SK-MEL-5 (cell line): ENCODE measurements around the gene SLC13A3. TPM values are rescaled to one million over a fixed set of nuclear protein-coding genes. Genes with fewer than 3 reads are reported as not detected.

ENCODE experiments used
- DNase-seq: peaks from one replicate; pipeline ENCODE4 v3.0.0-alpha.2; 2016; ENCODE audit warnings: low read depth, low spot score
- in situ Hi-C: cut with HindIII; loops from 2 replicates; pipeline ENCODE4 v1.10.0; 2016; ENCODE audit warnings: low sequenced_read_pairs, high pct_unique_total_duplicates, low pct_unique_long_range_greater_than_20kb
- total RNA-seq: library from RNA; depleted of rRNA; stranded (reverse); fragments of >200 nt; shearing (Covaris generic); gene quantifications from 2 replicates; pipeline ENCODE4 v1.2.3, GENCODE V29; 2014

The SLC13A3 gene
- total RNA-seq, 1 experiment from 2014 or later, result 5.2 TPM

DNA sequence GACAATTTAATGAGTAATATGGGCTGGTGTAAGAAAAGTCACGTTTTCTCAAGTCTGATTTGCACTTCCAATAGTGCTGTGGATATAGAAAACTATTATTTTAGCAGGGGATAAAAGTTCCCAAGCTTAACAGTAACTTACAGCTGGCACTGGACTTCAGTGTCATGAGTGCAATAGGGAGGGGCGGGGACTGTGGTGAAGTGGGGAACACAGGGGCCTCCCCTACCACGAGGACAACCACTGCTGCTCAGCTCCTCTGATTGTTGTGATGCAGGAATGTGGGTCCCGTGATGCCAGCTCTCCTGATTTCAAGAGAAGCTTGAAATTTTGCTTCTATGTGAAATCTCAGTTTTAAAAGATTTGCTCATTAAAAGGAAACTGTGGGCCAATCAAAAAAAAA is 24.0 kb downstream of the SLC13A3 start:
- DNase-seq, result no peak
- in situ Hi-C loops, result no loop called here

DNA sequence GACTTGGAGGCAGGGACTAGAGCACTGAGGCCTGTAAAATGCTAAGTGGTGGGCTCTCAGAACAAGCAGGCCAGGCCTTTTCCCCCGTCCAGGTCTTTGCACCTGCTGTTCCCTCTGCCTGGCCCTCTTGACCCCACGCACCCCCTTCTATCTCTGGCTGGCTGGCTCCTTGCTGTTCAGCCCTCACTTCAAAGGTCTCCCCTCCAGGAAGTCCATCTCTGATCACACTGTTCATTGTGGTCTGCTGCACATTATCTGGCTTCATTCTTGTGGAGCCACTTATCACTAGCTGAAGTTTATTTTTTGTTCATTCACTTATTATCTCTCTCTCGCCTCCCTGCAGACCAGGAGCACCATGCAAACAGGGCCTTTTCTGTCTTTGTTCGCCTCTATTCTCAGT is 24.5 kb downstream of the SLC13A3 start:
- in situ Hi-C loops, result no loop called here

DNA sequence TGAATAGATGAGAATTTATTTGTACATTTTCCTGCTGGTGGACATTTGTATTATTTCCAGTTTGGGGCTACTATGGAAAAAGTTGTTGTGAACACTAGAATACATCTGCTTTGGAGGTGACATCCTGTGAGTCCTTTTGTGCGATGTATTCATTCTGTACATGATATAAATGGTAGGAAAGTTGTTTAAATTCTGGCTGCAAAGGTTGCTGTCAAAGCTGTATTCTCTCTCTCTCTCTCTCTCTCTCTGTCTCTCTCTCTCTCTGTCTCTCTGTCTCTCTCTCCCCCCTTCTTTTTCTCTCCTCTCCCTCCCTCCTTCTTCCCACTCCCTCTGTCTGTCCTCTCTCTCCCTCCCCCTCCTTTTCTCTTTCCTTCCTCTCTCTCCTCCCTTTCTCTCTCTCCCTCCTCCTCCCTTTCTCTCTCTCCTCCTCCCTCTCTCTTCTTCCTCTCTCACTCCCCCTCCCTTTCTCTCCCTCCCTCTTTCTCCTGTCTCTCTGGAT is 25.3 kb downstream of the SLC13A3 start:
- in situ Hi-C loops, result no loop called here
- no peak for DNase-seq

More for the DNA sequence above, 24.5 kb downstream of the SLC13A3 start:
- no peak for DNase-seq

DNA sequence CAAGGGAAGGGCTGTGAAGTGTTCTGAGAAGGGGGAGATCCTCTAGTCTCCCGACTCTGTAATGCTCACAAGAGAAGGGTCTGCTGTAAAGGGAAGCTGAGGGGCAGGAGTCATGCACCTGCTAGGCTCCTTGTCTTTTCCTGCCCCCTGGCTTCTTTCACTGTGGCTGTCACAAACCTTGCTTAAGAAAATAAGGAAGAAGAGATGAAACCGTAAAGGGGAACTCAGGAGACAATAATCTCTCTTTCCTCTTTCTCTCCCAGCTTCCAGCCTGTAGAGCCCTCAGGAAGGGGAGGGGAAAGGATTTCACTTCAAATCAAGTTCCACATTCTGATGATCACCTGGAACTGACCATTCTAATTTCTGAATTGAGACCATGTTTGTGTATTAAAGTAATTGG is 26.3 kb downstream of the SLC13A3 start:
- DNase-seq, result no peak
- in situ Hi-C loops, result no loop called here

DNA sequence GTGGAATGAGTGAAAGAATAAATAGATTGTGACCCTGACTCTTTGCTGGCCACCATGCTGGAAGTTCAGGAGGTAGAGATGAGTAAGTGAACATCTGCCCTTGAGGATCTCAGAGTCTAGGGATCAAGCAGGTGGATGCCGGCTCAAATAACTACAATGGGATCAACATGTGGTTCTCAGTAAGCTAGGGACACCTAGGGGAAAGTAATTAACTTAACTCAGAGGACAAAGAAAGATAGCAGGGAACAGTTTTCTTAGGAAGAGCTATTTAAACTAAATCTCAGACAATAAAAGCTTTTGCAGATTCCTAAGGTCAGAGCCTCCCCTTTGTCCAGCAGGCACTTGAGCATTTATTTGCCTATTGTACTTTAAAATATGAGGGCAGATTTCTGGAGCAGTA is 29.1 kb downstream of the SLC13A3 start:
- in situ Hi-C loops, result no loop called here
- DNase-seq, result no peak

DNA sequence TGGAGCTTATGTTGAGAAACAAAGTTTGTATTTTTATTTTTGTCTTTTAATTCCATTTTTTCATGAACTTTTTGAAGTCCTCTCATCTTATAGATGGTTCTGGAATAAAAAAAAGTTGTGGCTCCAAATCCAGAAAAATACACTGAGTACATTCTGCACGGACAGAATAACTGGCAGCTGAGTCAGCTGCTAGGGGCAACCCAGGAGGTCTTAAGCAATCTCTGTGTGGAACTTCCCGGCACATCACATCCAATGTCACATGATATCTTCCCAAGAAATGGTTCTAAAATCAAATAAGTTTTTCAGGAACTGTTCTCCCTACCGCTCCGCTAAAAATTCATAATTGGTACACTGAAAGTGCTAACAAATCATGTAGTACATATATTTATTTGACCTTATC is 29.8 kb downstream of the SLC13A3 start:
- in situ Hi-C loops, result no loop called here
- DNase-seq, result no peak

DNA sequence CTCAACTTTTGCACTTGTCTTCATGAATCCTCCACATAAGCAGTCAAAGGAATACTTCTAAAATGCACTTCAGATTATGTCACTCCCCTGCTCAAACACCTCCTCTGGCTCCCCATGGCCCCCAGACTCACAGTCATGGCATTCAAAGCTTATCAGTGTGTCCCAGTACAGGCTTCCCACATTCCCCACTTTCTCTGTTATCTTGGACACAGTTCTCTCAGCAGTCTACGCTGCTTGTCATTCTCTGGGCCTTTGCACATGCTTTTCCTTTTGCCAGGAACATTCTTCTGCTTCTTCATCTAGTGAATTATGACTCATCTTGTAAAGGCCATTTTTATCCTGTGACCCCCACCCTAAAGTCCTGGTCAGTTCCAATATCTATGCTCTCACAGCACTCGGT is 31.8 kb downstream of the SLC13A3 start:
- no peak for DNase-seq
- in situ Hi-C loops, result no loop called here

DNA sequence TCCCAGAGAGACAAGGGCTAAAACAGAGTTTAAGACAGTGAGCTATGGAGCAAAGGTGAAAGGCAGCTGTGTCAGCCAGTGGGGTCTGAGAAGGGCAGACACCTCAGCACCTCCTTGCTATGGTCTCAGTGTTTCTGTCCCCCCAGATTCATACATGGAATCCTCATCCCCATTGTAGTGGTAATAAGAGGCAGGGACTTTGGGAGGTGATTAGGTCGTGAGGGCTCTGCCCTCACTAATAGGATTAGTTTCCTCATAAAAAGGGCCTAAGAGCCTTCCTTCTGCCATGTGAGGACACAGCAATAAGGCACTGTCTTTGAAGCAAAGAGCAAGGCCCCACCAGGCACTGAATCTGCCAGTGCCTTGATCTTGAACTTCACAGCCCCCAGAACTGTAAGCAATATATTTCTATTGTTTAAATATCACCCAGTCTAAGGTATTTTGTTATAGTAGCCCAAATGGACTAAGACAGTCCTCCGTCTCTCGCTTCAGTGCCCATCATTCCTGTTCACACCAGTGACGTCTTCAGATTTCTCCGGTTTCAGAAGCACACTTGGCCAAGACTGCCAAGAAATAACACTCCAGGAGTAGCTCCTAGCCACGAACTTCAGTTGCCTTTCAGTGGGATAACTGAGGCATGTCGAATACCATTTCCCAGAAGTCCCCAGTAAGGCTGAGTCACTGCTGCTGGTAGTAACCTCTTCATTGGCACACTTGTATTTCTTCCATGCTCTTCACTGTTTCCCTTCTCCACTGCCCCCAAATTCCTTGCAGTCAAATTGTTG is 32.8 kb downstream of the SLC13A3 start:
- DNase-seq, result no peak
- in situ Hi-C loops, result no loop called here

DNA sequence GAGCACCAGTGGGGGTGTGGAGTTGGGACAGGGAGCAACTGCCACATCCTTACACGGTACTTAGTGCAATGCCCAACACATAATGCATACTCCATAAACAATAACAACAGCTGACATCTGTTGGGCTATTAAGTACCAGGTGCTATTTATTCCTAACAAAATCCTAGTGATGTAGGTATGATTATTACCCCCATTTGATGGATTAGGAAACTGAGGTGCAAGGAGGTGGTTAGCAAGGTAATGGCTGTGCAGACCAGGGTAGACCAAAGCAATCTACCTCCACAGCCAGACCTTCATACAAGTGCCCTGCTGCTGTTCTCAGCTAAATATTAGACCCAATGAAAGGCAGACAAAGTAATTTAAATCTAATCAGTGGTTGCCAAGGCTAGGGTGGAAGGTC is 36.8 kb downstream of the SLC13A3 start:
- in situ Hi-C loops, result no loop called here
- no peak for DNase-seq

DNA sequence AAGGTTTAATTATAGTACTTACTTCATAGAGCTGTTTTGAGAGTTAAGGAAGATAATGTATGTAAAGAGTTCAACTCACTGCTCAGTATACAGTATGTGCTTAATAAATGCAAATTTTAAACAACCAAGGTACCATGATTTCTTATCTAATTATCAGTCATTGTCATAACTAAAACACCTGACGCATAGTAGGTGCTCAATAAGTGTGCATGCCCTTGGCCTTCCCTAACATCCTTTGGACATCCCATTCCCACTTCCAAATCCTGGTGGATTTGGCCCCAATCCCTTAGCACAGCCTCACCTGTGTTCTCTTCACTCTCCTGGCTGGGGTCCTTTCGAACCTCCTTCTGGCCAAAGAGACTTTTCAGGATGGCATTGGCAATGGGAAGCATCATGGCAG is 41.1 kb downstream of the SLC13A3 start:
- in situ Hi-C loops, result no loop called here
- DNase-seq, result no peak

DNA sequence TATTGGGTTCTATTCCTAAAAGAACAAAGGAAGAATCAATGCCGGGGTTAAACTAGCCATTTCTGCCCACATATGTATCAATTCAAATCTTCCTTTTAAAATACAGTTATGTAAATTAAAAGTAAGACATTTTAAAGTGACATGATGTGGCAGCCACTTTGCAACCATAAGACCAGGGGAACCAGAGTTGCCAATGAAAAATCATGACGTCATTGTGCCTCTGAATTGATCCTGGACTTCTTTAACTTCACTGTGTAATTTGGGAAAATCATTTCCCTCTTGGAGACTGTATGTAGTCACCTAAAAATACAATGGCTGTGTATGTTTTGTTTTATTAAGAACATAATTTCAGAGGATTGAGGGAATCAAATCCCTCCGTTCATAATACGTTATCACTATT is 42.2 kb downstream of the SLC13A3 start:
- DNase-seq, result no peak
- in situ Hi-C loops, result no loop called here

DNA sequence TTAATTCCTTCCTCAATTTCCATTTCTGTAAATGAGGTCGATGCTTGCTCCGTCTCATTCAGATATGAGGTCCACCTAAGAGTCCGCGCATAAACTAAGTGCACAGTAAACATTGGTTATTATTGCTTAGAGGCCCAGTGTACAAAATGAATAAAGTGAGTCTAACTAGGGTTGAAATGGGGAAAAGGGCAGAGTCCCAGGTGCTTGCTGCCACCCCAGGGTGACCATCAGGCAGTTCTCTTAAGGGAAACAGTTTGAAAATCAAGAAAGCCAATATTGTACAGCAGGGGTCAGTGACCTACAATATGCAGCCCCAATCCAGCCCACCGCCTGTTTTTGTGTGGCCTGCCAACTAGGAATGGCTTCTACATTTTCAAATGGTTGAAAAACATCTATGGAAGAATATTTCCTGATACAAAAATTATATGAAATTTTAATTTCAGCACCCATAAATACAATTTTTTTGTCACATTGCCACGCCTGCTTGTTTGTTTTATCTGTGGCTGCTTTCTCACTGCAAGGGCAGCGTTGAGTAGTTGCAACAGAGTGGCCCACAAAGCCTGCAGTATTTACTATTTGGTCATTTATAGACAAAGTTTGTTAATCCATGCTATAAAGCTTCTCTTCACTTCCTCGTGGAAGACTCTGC is 43.3 kb downstream of the SLC13A3 start:
- in situ Hi-C loops, result no loop called here
- DNase-seq, result no peak

DNA sequence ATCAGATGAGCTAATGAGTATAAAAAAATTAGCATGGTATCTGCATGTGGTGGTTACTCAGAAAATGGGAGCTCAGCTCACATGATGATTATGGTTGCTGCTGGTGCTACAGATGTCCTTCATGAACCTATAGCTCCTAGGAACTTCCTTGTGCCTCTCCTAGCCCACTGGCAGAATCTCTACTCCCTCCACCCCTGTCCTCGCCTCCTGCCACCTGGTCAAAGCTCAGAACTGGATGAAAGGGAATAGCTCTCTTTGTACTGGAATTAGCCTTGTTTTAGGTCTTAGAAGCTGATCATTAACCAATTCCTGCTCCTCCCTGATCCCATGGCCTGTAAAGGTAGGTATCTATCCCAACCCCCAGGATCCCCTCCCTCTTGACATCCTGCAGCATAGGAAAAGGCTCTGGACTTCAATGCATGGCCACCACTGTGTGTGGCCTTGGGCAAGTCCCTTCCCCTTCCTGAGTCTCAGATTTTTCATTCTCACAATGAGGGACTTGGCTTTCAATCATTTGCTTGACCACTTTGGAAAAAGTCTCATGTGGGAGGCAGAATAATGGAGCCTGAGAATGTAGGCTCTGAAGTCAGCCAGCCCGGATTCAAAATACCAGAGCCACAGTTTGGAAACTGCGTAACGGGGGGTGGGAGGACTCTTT is 43.9 kb downstream of the SLC13A3 start:
- in situ Hi-C loops, result no loop called here
- no peak for DNase-seq

DNA sequence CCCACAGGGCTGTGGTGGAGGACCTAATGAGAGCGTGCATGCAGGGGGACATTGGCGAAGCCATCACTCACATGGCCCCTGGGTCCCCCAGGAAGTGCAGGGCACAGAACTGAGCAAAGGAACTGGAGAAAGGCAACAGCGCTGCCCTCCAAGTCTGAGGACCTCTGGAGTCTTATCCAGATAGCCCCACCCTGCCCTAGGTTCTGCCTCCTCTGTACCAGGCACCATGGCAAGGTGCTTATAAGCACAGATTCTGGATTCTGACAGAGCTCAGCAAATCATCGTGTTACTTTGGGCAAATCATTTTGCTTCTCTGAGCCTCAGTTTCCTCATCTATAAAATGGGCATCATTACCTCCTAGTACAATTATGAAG is 44.5 kb downstream of the SLC13A3 start:
- no peak for DNase-seq
- in situ Hi-C loops, result no loop called here

DNA sequence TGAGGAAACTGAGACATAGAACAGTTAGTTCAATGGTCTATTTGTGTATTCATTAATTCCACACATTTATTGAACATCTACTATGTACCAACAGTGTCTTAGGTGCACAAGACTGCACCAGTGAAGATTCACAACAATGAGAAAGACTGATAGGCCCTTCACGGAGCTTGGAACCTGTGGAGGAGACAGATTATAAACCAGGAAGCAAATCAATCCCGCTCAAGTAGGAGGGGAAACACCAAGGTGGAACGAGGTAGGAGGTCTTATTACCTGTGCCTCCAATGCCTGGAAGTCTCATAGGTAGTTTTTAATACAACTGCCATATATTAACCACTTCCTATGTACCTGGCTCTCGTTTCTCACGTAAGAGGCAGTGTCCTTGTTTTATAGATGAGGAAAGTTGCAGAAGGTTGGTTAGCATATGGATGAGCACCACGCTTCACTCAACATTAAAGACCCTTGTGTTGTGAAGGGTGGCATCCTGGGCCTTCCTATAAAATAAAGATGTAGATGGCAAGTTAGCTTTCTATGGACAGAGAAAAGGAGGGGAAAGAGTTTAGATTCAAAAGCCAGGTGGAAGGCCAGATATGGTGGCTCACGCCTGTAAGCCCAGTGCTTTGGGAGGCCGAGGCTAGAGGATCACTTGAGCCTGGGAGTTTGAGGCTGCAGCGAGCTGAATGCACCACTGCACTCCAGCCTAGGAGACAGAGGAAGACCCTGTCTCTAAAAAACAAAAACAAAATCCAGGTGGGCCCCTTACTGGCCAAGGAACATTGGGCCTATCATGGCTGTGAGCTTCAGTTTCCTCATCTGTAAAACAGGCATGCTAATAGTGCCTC is 45.1 kb downstream of the SLC13A3 start:
- in situ Hi-C loops, result no loop called here
- no peak for DNase-seq

DNA sequence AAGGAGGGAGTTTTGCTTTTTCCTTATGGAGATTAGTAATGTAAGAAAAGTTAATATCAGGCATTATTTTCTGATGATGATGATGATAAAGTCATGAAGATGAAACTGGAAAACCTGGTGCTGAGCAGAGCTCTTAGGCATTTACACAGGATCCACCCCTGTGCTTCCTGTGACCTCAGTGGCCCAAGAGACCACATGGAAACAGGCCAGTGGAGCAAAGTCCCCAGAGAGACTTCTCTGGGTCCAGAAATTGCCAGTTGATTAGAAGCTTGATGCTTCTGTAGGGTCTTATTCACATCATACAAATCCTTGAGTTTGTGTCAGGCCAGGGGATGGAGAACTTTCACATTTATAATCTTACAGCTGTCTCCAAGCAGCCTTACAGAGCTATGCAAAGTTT is 46.1 kb downstream of the SLC13A3 start:
- in situ Hi-C loops, result no loop called here
- DNase-seq, result no peak

DNA sequence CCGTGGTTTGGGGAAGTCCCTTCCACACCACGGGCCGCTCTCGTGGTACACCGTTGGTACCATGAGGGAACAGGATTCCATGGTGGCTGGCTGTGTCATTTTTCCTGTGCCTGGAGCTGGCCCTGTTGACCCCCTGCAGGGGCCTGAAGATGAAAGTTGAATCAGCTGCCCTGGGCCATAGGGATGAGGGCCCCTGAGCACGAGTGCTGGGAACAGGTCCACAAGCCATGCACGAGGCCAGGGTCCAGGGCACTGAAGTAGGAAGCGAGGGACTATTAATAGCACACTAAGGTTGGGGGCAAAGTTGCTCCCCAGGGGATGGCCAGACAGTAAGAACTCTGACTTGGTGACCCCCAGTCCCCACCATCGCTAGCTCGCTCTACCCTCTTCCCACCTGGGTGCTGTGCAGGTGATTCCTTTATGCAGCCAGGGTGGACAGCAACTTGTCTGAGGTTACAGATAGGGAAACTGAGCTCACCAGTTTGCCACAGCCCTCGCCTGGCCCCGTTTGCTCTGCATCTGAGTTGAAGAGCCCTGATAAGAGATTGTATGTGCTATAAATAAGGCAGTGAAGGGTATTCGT is 46.6 kb downstream of the SLC13A3 start:
- in situ Hi-C loops, result no loop called here
- no peak for DNase-seq

DNA sequence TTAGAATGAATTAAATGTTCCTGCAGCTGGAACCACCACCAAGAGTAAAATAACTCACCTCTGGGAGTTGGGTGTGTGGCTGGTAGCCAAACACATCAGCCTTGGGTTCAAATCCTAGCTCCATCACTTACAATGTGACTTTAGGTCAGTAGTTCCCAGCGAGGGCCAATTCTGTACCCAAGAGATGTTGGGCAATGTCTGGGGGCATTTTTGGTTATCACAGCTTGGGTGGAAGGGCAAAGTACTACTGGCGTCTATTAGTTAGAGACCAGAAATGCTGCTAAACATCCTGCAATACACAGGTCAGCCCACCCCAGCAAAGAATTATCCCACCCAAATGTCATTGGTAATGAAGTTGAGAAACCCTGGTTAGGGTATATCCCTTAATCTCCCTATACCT is 48.8 kb downstream of the SLC13A3 start:
- DNase-seq, result no peak
- in situ Hi-C loops, result no loop called here
